Suprapubic skin (tissue), 3 donors: Measurements from ENCODE around the gene RASSF10.

Experiments used
- CTCF ChIP-seq, 2 donors: fragments of 200-600 bp in 1 of 2; fragments of 450-650 bp in 1 of 2; sonication (generic) in 1 of 2; IDR thresholded peaks; one replicate each; pipeline ENCODE4 v1.5.1; 2016 to 2019; ENCODE audit warnings: antibody characterized with exemption in 2 of 2, mild to moderate bottlenecking in 1 of 2, moderate library complexity in 1 of 2
- EP300 ChIP-seq: sonication (generic); formaldehyde crosslinking; IDR thresholded peaks from one replicate; pipeline ENCODE4 v1.6.1; 2017; ENCODE audit warnings: antibody characterized with exemption

DNA sequence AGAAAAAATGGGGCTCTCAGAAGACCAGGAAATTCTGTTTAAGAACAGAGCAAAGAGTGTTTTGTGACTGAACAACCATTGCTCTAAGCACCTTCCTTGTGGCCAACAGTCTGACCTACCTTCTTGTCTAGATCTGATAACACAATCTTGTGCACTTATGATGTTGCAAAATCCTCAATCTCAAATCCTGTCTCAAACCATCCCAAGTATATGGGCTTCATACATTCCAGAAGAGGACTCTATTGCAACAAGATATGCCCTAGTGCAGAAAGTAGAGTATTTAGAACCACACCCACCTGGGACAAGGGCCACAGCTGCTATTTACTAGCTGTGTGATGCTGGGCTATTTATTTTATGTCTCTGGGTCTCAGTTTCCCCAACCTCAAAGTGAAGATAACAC lies 27.1 kb downstream of the RASSF10 start:
- no peak for TF ChIP-seq EP300
- no peak for TF ChIP-seq CTCF (IDR thresholded peaks at IDR 0.05)
